Right atrium auricular region (tissue), 2 donors: ENCODE results near the gene CCSAP. TPM values are rescaled to one million over a fixed set of nuclear protein-coding genes. Genes with fewer than 3 reads are reported as not detected.

Source experiments
- DNase-seq: peaks from one replicate; pipeline ENCODE4 v3.0.0-alpha.2; 2019; ENCODE audit warnings: low spot score
- H3K27ac ChIP-seq, 2 donors: fragments of 200-600 bp; sonication (generic); 1 replicate in 1 of 2; 2 replicates in 1 of 2; pipeline ENCODE4 v1.5.1; 2016 to 2019
- H3K27me3 ChIP-seq, 2 donors: fragments of 200-600 bp; sonication (generic); one replicate each; pipeline versions ENCODE4 v1.5.1 to v1.6.0; 2017 to 2019
- H3K36me3 ChIP-seq: fragments of 200-600 bp; sonication (generic); one replicate; pipeline ENCODE4 v1.5.1; 2016
- H3K4me1 ChIP-seq, 2 donors: fragments of 200-600 bp; sonication (generic); one replicate each; pipeline versions ENCODE4 v1.5.1 to v1.6.0; 2017 to 2019
- H3K4me3 ChIP-seq, 2 donors: fragments of 200-600 bp; sonication (generic); 1 replicate in 1 of 2; 2 replicates in 1 of 2; pipeline ENCODE4 v1.5.1; 2017 to 2019; ENCODE audit warnings: mild to moderate bottlenecking in 1 of 2, moderate library complexity in 1 of 2
- H3K9me3 ChIP-seq, 2 donors: fragments of 200-600 bp; sonication (generic); one replicate each; pipeline ENCODE4 v1.5.1; 2019
- CTCF ChIP-seq, 2 donors: fragments of 200-600 bp; sonication (generic); IDR thresholded peaks; one replicate each; pipeline ENCODE4 v1.5.1; 2019; ENCODE audit warnings: antibody characterized with exemption in 2 of 2
- total RNA-seq, 2 donors: library from RNA; depleted of rRNA; stranded (reverse); fragments of >200 nt; gene quantifications; one replicate each; pipeline ENCODE4 v1.1.0, GENCODE V29; 2016

CCSAP gene
- total RNA-seq, 2 donors from 2014 or later, result 2.6 to 2.7 TPM

DNA sequence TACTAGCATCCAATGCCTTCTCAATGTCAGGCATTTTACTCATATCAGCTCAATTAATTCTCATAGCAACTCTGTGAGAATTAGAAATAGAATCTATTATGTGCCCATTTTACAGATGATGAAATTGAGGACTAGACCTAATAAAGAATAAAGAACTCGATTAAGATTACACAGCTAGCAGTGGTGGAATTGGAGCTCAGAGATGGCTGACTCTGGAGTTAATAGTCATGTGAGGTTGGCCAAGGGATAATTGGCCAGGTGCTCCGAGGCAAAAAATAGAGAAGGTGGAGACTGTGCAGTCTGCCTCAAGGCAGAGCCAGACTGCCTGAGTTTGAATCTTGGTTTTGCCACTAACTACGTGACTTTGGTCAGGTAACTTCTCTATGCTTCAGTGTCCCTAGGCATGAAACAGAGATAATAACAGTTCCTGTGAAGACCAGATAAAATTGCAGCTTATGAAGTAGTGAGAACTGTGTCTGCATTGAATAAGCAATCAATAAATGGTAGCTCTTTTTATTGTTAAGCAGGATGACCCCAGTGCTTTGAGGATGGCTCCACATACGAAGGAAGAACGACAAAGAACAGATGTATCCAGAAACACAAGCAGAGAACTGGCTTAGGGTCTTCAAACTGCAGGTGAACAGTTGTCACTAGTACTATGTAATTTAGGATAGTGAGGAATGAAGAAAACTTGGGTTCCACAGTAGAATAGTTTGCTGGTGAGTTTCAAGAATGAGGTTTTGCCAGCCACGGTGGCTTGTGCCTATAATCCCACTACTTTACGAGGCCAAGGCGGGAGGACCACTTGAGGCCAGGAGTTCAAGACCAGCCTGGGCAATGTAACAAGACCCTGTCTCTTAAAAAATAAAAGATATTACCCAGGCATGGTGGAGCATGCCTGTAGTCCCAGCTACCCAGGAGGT, 6.9 kb upstream of the CCSAP start:
- no peaks in the 10 kb centered on the region for H3K36me3 ChIP-seq
- H3K9me3 ChIP-seq, result peaks cover 0 to 8% of the 10 kb centered on the region in 2 donors
- H3K27me3 ChIP-seq, result no peaks in the 10 kb centered on the region
- no peak overlapping the region for H3K4me3 ChIP-seq
- no peaks in the 10 kb centered on the region for H3K4me1 ChIP-seq
- TF ChIP-seq CTCF (IDR thresholded peaks at IDR 0.05), result no peak
- no peak overlapping the region for H3K27ac ChIP-seq
- no peak for DNase-seq

DNA sequence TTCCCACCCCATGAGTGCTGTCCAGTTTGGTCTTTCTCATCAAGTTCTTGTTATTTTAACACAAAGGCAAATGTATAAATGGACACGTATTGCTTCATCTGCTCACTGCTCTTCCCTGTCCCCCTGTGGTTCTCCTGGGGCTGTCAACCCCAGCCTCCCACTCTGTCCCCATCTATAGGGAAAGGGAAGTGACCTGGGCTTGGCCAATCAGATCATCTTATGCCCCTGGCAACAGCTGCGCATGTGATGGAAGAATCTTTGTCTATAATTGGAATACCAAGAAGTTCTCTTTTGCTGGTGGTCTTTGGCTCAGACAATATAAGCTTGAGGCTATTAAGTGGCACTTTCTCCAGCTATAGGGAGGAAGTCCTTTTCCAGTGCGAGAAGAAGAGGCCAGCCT, 4.7 kb upstream of the CCSAP start:
- H3K27me3 ChIP-seq, result no peaks in the 10 kb centered on the region
- DNase-seq, result no peak
- no peaks in the 10 kb centered on the region for H3K36me3 ChIP-seq
- TF ChIP-seq CTCF (IDR thresholded peaks at IDR 0.05), result no peak
- H3K4me3 ChIP-seq, result no peak overlapping the region
- no peaks in the 10 kb centered on the region for H3K9me3 ChIP-seq
- H3K4me1 ChIP-seq, result peaks cover 0 to 9% of the 10 kb centered on the region in 2 donors
- H3K27ac ChIP-seq, result no peak overlapping the region

DNA sequence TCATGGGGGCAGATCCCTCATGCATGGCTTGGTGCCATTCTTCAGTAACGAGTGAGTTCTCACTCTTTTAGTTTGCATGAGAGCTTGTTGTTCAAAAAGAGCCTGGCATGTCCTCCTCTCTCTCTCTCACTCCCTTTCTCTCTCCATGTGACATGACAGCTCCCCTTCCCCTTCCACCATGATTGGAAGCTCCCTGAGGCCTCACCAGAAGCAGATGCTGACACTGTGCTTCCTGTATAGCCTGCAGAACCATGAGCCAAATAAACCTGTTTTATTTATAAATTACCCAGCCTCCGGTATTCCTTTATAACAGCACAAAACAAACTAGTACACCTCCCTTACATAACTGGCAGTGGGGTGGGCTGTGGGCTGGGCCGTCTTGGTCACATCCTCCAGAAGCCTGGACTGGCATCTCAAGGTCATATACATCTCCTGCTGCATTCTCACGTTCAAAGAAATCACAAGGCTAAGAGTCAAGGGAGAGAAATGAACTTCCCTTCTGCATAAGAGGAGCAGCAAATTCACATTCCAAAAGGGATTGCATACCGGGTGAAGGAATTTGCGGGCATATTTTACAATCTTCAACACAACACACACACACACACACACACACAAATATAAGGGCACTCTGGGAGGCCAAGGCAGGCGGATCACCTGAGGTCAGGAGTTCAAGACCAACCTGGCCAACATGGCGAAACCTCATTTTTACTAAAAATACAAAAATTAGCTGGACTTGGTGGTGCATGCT, 2.3 kb upstream of the CCSAP start:
- TF ChIP-seq CTCF (IDR thresholded peaks at IDR 0.05), result no peak
- no peak overlapping the region for H3K4me3 ChIP-seq
- H3K36me3 ChIP-seq, result no peaks in the 10 kb centered on the region
- H3K9me3 ChIP-seq, result no peaks in the 10 kb centered on the region
- no peak for DNase-seq
- peaks cover 0 to 17% of the 10 kb centered on the region in 2 donors for H3K4me1 ChIP-seq
- H3K27ac ChIP-seq, result no peak overlapping the region
- H3K27me3 ChIP-seq, result no peaks in the 10 kb centered on the region

GRCh38 chr1:229344139-229344538, 1.3 kb upstream of the CCSAP start:
- peaks cover 0 to 17% of the 10 kb centered on the region in 2 donors for H3K4me1 ChIP-seq
- no peaks in the 10 kb centered on the region for H3K36me3 ChIP-seq
- DNase-seq, result no peak
- TF ChIP-seq CTCF (IDR thresholded peaks at IDR 0.05), result no peak
- H3K27me3 ChIP-seq, result no peaks in the 10 kb centered on the region
- no peak overlapping the region for H3K27ac ChIP-seq
- peak overlapping the region in 1 of 2 donors; percentile 96 for H3K4me3 ChIP-seq
- no peaks in the 10 kb centered on the region for H3K9me3 ChIP-seq

GRCh38 chr1:229341774-229342655, 832 bp downstream of the CCSAP start:
- peaks cover 0 to 17% of the 10 kb centered on the region in 2 donors for H3K4me1 ChIP-seq
- peak; percentile 71 for DNase-seq

More at GRCh38 chr1:229341774-229342655, 832 bp downstream of the CCSAP start:
- Histone ChIP-seq H3K27ac (peak overlapping the region; percentile 91 to 92), H3K4me3 (peak overlapping the region; percentile 89 to 96), H3K9me3 (no peaks in the 10 kb centered on the region), H3K27me3 (no peaks in the 10 kb centered on the region), H3K36me3 (no peaks in the 10 kb centered on the region)
- TF ChIP-seq CTCF (IDR thresholded peaks at IDR 0.05), result no peak
